Liver (tissue), 3 donors: ENCODE data around the gene ITIH4.

Experiments
- CTCF ChIP-seq: fragments of 150-350 bp; IDR thresholded peaks from 2 replicates; pipeline ENCODE4 v1.5.1; 2017; ENCODE audit warnings: improper control_type of control experiment, low read depth, low read length; ENCODE audit not compliant: missing input control
- EGR1 ChIP-seq, 2 donors: IDR thresholded peaks; 2 replicates each; pipeline ENCODE4 v1.6.1; 2016 to 2018; ENCODE audit warnings: antibody characterized with exemption in 2 of 2, low read depth in 2 of 2
- GABPA ChIP-seq, 2 donors: IDR thresholded peaks in 1 of 2; conservative IDR thresholded peaks in 1 of 2; 2 replicates each; pipeline ENCODE4 v1.6.1; 2016; ENCODE audit warnings: antibody characterized with exemption in 2 of 2, mild to moderate bottlenecking in 1 of 2, moderate library complexity in 1 of 2
- HNF4A ChIP-seq, 2 donors: conservative IDR thresholded peaks; 2 replicates each; pipeline ENCODE4 v1.6.1; 2016; ENCODE audit warnings: antibody characterized with exemption in 2 of 2, mild to moderate bottlenecking in 2 of 2
- HNF4G ChIP-seq: IDR thresholded peaks from 2 replicates; pipeline ENCODE4 v1.6.1; 2016; ENCODE audit warnings: antibody characterized with exemption
- JUND ChIP-seq, 2 donors: IDR thresholded peaks; 2 replicates each; pipeline ENCODE4 v1.6.1; 2016; ENCODE audit warnings: antibody characterized with exemption in 2 of 2
- MAX ChIP-seq: IDR thresholded peaks from 2 replicates; pipeline ENCODE4 v1.6.1; 2016; ENCODE audit warnings: antibody characterized with exemption
- REST ChIP-seq: IDR thresholded peaks from 2 replicates; pipeline ENCODE4 v1.6.1; 2016; ENCODE audit warnings: antibody characterized with exemption, mild to moderate bottlenecking
- TAF1 ChIP-seq: conservative IDR thresholded peaks from 2 replicates; pipeline ENCODE4 v1.6.1; 2016; ENCODE audit warnings: antibody characterized with exemption, mild to moderate bottlenecking
- donor health status: healthy.
- donor health status: healthy.

GRCh38 chr3:52857133-52857532 is 26.7 kb upstream of the ITIH4 start:
- TF ChIP-seq HNF4G (no peak), CTCF (no peak), HNF4A (conservative IDR thresholded peaks at IDR 0.05) (no peak), REST (no peak), GABPA (IDR thresholded peaks at IDR 0.05 in 1 of 2, conservative IDR thresholded peaks at IDR 0.05 in 1 of 2) (no peak), JUND (IDR thresholded peaks at IDR 0.05) (no peak), EGR1 (IDR thresholded peaks at IDR 0.05; ENCODE audit: low read depth in 2 of 2) (no peak), TAF1 (no peak), MAX (no peak)
